Activated T-cell treated with anti-CD3 and anti-CD28 coated beads, Interleukin-2, amount 50 U/mL, for 4 hours (primary cell): ENCODE data around the gene SULT1B1. TPM values are rescaled to one million over a fixed set of nuclear protein-coding genes. Genes with fewer than 3 reads are reported as not detected.

Experiments
- ATAC-seq, 2 donors: fragments of 200-7000 bp; cut with Tn5 transposase; one replicate each; pipeline ENCODE4 v1.10.0; 2021
- DNase-seq: peaks from one replicate; pipeline ENCODE4 v3.0.0-alpha.2; 2020
- H3K27me3 Mint-ChIP-seq: one replicate; pipeline ENCODE4 v1.8.0; 2021; ENCODE audit warnings: low read depth, mixed read lengths
- H3K36me3 Mint-ChIP-seq: one replicate; pipeline ENCODE4 v1.8.0; 2022; ENCODE audit warnings: mixed read lengths; ENCODE audit not compliant: insufficient read depth
- H3K4me1 Mint-ChIP-seq: one replicate; pipeline ENCODE4 v1.8.0; 2021; ENCODE audit warnings: low read depth, mixed read lengths
- H3K4me3 Mint-ChIP-seq: one replicate; pipeline ENCODE4 v1.8.0; 2021; ENCODE audit warnings: mild to moderate bottlenecking, moderate library complexity, mixed read lengths
- H3K9me3 Mint-ChIP-seq: one replicate; pipeline ENCODE4 v1.8.0; 2021; ENCODE audit warnings: mixed read lengths
- total RNA-seq, 3 donors: library from RNA; stranded (reverse); gene quantifications; one replicate each; pipeline ENCODE4 v1.2.1, GENCODE V29; 2021

SULT1B1 gene
- total RNA-seq, 3 donors from 2014 or later = 0.05 to 0.18 TPM; not detected in 1

- H3K36me3 Mint-ChIP-seq = peaks cover 6% of the 10 kb centered on the region
- DNase-seq (no peak), ATAC-seq (no peak)
- H3K9me3 Mint-ChIP-seq = no peaks in the 10 kb centered on the region
- H3K27me3 Mint-ChIP-seq = no peaks in the 10 kb centered on the region
- no peak overlapping the region for H3K4me3 Mint-ChIP-seq
- peaks cover 1% of the 10 kb centered on the region for H3K4me1 Mint-ChIP-seq
These were observed 28.6 kb downstream of the SULT1B1 start for GRCh38 chr4:69731847-69732246.

GRCh38 chr4:69731241-69731640 lies 29.2 kb downstream of the SULT1B1 start:
- no peak for ATAC-seq
- DNase-seq = no peak
- Mint-ChIP-seq H3K36me3 (peaks cover 6% of the 10 kb centered on the region), H3K27me3 (no peaks in the 10 kb centered on the region), H3K9me3 (no peaks in the 10 kb centered on the region), H3K4me1 (peaks cover 1% of the 10 kb centered on the region), H3K4me3 (no peak overlapping the region)

GRCh38 chr4:69730002-69730401 lies 30.4 kb downstream of the SULT1B1 start:
- Mint-ChIP-seq H3K9me3 (no peaks in the 10 kb centered on the region), H3K4me3 (no peak overlapping the region), H3K27me3 (no peaks in the 10 kb centered on the region), H3K36me3 (peaks cover 9% of the 10 kb centered on the region), H3K4me1 (peaks cover 1% of the 10 kb centered on the region)
- no peak for DNase-seq
- no peak for ATAC-seq

- DNase-seq (no peak), ATAC-seq (no peak)
- Mint-ChIP-seq H3K36me3 (peaks cover 8% of the 10 kb centered on the region), H3K9me3 (no peaks in the 10 kb centered on the region), H3K27me3 (no peaks in the 10 kb centered on the region), H3K4me3 (no peak overlapping the region), H3K4me1 (peaks cover 1% of the 10 kb centered on the region)
These were observed 32.5 kb downstream of the SULT1B1 start for GRCh38 chr4:69727926-69728325.

- Mint-ChIP-seq H3K4me3 (no peak overlapping the region), H3K9me3 (no peaks in the 10 kb centered on the region), H3K27me3 (no peaks in the 10 kb centered on the region), H3K4me1 (peaks cover 1% of the 10 kb centered on the region), H3K36me3 (peaks cover 4% of the 10 kb centered on the region)
- DNase-seq (no peak), ATAC-seq (no peak)
These were observed 33.0 kb downstream of the SULT1B1 start for GRCh38 chr4:69727426-69727825.

- no peaks in the 10 kb centered on the region for H3K9me3 Mint-ChIP-seq
- H3K4me1 Mint-ChIP-seq = peaks cover 1% of the 10 kb centered on the region
- DNase-seq (no peak), ATAC-seq (no peak)
- no peaks in the 10 kb centered on the region for H3K27me3 Mint-ChIP-seq
- peaks cover 3% of the 10 kb centered on the region for H3K36me3 Mint-ChIP-seq
- no peak overlapping the region for H3K4me3 Mint-ChIP-seq
These were observed 33.4 kb downstream of the SULT1B1 start for GRCh38 chr4:69726971-69727370.

- Mint-ChIP-seq H3K4me1 (no peaks in the 10 kb centered on the region), H3K9me3 (no peaks in the 10 kb centered on the region), H3K27me3 (no peaks in the 10 kb centered on the region), H3K4me3 (no peak overlapping the region), H3K36me3 (no peaks in the 10 kb centered on the region)
- no peak for ATAC-seq
- no peak for DNase-seq
These were observed 41.8 kb downstream of the SULT1B1 start for GRCh38 chr4:69718396-69719271.

- no peak for ATAC-seq
- no peaks in the 10 kb centered on the region for H3K9me3 Mint-ChIP-seq
- no peaks in the 10 kb centered on the region for H3K27me3 Mint-ChIP-seq
- no peak for DNase-seq
- H3K4me3 Mint-ChIP-seq = no peak overlapping the region
- no peaks in the 10 kb centered on the region for H3K36me3 Mint-ChIP-seq
- no peaks in the 10 kb centered on the region for H3K4me1 Mint-ChIP-seq
These were observed 42.6 kb downstream of the SULT1B1 start for GRCh38 chr4:69717778-69718177.

GRCh38 chr4:69716654-69717053 lies 43.8 kb downstream of the SULT1B1 start:
- no peaks in the 10 kb centered on the region for H3K9me3 Mint-ChIP-seq

GRCh38 chr4:69714086-69714485 lies 46.3 kb downstream of the SULT1B1 start:
- DNase-seq = no peak
- Mint-ChIP-seq H3K27me3 (no peaks in the 10 kb centered on the region), H3K36me3 (no peaks in the 10 kb centered on the region), H3K9me3 (no peaks in the 10 kb centered on the region), H3K4me1 (no peaks in the 10 kb centered on the region), H3K4me3 (no peak overlapping the region)
- no peak for ATAC-seq

More at GRCh38 chr4:69716654-69717053, 43.8 kb downstream of the SULT1B1 start:
- no peak for ATAC-seq
- Mint-ChIP-seq H3K36me3 (no peaks in the 10 kb centered on the region), H3K4me3 (no peak overlapping the region), H3K27me3 (no peaks in the 10 kb centered on the region), H3K4me1 (no peaks in the 10 kb centered on the region)
- no peak for DNase-seq

- Mint-ChIP-seq H3K9me3 (no peaks in the 10 kb centered on the region), H3K4me3 (no peak overlapping the region), H3K36me3 (no peaks in the 10 kb centered on the region), H3K4me1 (no peaks in the 10 kb centered on the region), H3K27me3 (no peaks in the 10 kb centered on the region)
- DNase-seq (no peak), ATAC-seq (no peak)
These were observed 46.8 kb downstream of the SULT1B1 start for GRCh38 chr4:69713593-69713992.

- DNase-seq = no peak
- no peaks in the 10 kb centered on the region for H3K4me1 Mint-ChIP-seq
- no peak overlapping the region for H3K4me3 Mint-ChIP-seq
- H3K36me3 Mint-ChIP-seq = no peaks in the 10 kb centered on the region
- no peaks in the 10 kb centered on the region for H3K27me3 Mint-ChIP-seq
- no peak for ATAC-seq
- H3K9me3 Mint-ChIP-seq = no peaks in the 10 kb centered on the region
These were observed 49.8 kb downstream of the SULT1B1 start for GRCh38 chr4:69710580-69710979.

GRCh38 chr4:69708211-69708610 lies 52.2 kb downstream of the SULT1B1 start:
- Mint-ChIP-seq H3K4me1 (no peaks in the 10 kb centered on the region), H3K4me3 (no peak overlapping the region), H3K9me3 (no peaks in the 10 kb centered on the region), H3K27me3 (no peaks in the 10 kb centered on the region), H3K36me3 (no peaks in the 10 kb centered on the region)
- DNase-seq (no peak), ATAC-seq (no peak)

- no peaks in the 10 kb centered on the region for H3K27me3 Mint-ChIP-seq
- ATAC-seq (no peak), DNase-seq (no peak)
- H3K4me1 Mint-ChIP-seq = no peaks in the 10 kb centered on the region
- H3K9me3 Mint-ChIP-seq = no peaks in the 10 kb centered on the region
- no peak overlapping the region for H3K4me3 Mint-ChIP-seq
- no peaks in the 10 kb centered on the region for H3K36me3 Mint-ChIP-seq
These were observed 52.6 kb downstream of the SULT1B1 start for GRCh38 chr4:69707807-69708206.

- Mint-ChIP-seq H3K27me3 (no peaks in the 10 kb centered on the region), H3K9me3 (peaks cover 6% of the 10 kb centered on the region), H3K36me3 (no peaks in the 10 kb centered on the region), H3K4me1 (no peaks in the 10 kb centered on the region), H3K4me3 (no peak overlapping the region)
- DNase-seq (no peak), ATAC-seq (no peak)
These were observed 58.2 kb downstream of the SULT1B1 start for GRCh38 chr4:69702201-69702600.
